GM21381 (cell line): ENCODE measurements around the gene CDR2.
"Not testable (repeated sequence)": the region's sequence is repeated elsewhere in the genome, so short reads cannot be mapped to it uniquely, and the experiment has no call there.

ENCODE experiments used
- ATAC-seq: cut with Tn5 transposase; IDR thresholded peaks from one replicate; pipeline ENCODE4 v1.9.1; 2021; ENCODE audit warnings: mild to moderate bottlenecking, moderate library complexity; ENCODE audit not compliant: unreplicated experiment

The CDR2 gene

GRCh38 chr16:22379656-22380055, 5.2 kb upstream of the CDR2 start:
- no peak for ATAC-seq

- no peak for ATAC-seq
These were observed 1.7 kb upstream of the CDR2 start for GRCh38 chr16:22375963-22376640.

DNA sequence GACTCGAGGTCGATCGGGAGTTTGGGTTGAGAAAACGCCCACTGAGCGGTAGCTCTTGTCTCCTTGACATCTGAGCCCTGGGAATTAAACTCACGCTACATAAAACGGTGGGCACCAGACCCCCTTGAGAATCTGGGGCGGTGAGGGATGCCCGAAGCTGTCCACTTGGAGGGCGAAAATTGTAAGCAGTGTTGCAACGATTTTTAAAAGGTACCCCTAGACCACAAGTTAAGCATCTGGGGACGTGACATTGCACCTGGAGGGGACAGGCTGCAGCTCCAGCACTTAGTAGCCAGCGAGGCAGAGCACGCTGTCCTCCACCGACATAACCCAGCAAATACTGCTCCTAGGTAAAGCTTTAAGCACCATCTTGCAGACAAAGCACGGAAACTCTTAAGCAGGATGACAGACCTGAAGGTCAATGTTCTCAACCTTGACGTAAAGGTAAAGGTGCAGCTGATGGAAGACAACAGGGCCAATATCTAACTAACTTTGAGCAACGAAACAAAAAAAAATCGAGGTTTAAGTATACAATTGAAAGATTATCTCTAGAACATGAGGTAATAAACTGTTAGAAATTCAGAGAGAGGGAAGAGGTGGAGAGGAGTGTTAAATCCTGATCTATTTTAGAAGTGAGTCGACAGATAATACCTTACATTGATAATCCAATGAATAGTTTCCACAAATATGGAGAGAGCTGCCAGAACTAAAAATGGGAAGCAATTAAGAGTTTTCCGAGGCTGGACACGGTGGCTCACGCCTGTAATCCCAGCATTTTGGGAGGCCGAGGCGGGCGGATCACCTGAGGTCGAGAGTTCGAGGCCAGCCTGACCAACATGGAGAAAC, 921 bp upstream of the CDR2 start:
- ATAC-seq: no peak

DNA sequence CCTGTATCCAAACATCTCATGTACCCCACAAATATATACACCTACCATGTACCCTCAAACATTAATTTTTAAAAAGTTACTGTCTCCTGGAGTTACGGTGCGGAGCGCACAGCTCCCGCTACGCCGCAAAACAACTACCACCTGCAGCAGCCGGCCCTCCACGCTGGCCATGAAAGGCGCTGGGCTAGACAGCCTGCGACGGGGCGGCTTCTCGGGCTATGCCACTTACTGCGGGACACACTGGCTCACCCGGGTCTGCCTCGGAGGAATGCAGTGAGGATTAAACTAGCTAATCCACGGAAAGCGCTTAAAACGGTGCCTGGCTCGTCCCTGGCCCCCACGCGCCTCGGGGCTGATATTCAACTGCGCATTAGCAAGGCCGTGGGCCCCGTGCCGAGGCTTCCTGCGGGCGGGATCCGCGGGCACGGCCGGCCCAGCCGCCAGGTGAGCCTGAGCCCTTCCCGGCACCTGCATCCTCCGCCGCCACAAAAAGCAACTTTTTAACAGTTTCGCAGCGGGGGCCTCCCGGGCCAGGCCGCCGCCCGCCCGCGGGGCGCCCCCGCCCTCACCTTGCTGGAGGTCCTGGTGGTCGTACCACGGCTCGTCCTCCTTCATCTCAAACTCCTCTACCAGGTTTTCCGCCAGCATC, 633 bp downstream of the CDR2 start:
- ATAC-seq: peak; percentile 19

DNA sequence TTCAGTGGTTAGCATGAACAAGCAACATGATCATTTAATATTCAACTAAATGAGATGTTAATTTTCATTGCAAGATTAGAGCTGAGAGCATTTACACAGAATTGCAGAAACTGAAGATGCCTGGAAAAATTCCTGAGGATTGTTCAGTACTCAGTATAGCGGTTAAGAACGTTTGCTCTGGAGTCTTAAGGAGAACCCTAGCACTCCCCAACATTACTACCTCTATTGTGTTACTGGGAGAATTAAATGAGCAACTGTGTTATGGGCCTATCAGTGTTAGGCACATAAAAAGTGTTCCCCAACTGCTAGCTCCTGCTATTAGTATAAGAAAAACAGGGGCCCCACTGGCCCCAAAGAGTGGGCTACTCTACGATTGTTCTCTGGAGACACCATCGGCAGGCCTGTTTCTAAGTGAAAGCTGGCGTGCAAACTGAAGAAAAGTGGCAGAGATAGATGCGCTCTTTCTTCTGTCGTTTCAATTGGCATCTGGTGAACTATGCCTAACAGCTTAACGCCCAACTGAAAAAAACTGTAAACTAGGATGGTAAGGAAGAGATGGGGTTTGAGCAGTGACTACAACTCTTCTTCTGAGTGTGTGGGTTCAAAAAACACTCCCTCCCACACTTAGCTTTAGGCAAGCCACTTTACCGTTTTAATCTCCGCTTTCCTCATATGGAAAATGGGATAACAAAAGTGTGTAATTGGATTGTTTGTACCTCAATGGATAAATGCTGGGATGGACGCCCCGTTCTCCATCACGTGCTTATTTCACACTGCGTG, 1.3 kb downstream of the CDR2 start:
- no peak for ATAC-seq

- ATAC-seq: no peak
These were observed 4.2 kb downstream of the CDR2 start for GRCh38 chr16:22370038-22370820.

- no peak for ATAC-seq
These were observed 5.1 kb downstream of the CDR2 start for GRCh38 chr16:22369221-22369811.

- ATAC-seq: not testable (repeated sequence)
These were observed 6.1 kb downstream of the CDR2 start for GRCh38 chr16:22368200-22368826.

GRCh38 chr16:22366889-22367288, 7.5 kb downstream of the CDR2 start:
- ATAC-seq: no peak

DNA sequence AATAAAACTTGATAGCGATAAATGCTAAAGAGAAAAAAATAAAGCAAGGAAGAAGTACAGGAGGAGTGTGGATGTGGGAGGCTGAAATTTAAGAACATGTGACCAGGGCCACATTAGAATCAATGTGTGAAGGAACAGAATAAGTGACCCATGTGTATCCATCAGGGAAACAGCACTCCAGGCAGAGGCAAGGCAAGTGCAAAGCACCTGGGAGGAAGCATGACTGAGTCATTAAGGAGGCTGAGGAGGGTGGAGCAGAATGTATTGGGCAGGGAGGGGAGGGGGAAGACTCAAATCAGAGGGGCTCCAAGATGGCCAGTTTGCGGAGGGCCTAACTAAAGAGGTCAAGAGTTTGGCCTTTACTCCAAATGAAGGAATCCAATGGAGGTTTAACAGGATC, 8.0 kb downstream of the CDR2 start:
- no peak for ATAC-seq

GRCh38 chr16:22364241-22364640, 10.2 kb downstream of the CDR2 start:
- no peak for ATAC-seq

- ATAC-seq: no peak
These were observed 13.3 kb downstream of the CDR2 start for GRCh38 chr16:22360963-22361659.

DNA sequence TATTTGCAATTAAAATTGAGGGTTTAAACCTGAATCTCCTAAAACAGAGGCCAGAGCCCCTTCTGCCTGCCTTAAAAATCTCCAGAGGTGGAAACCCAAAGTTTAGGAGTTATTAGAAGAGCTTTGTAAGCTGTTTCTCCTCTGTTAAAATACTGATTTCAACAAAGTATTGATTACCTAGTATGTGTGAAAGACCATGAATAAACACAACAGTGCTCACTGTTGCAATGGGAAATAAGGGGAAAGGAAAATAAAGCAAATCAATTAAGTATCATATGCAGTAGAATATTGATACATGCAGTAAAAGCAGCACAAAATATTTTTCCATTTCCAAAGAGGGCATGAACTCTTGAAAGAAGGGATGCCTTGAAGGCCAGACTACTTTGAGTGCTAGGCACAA, 14.7 kb downstream of the CDR2 start:
- no peak for ATAC-seq

- ATAC-seq: no peak
These were observed 16.4 kb downstream of the CDR2 start for GRCh38 chr16:22358000-22358399.

GRCh38 chr16:22357635-22357971, 16.8 kb downstream of the CDR2 start:
- ATAC-seq: no peak

- ATAC-seq: no peak
These were observed 17.3 kb downstream of the CDR2 start for GRCh38 chr16:22356930-22357634.

DNA sequence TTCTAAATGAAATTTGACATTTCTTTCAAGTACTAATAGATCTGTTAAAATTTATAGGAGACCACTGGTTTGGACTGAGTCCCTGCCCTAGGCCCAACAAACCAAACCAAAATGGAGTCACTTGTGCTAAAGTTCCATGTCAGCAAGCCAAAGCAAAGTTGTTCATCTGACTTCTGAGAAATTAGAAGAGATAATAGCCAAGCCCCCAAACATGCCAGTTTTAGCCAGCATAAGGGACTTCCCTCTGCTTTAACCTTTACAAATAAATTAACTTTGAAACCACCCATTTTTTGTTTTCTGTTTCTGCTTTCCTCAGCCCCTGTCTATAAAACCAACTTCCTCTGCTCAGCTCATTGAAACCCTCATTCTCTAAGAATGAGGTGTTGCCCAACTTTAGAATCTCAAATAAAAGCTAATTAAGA, 18.9 kb downstream of the CDR2 start:
- no peak for ATAC-seq

DNA sequence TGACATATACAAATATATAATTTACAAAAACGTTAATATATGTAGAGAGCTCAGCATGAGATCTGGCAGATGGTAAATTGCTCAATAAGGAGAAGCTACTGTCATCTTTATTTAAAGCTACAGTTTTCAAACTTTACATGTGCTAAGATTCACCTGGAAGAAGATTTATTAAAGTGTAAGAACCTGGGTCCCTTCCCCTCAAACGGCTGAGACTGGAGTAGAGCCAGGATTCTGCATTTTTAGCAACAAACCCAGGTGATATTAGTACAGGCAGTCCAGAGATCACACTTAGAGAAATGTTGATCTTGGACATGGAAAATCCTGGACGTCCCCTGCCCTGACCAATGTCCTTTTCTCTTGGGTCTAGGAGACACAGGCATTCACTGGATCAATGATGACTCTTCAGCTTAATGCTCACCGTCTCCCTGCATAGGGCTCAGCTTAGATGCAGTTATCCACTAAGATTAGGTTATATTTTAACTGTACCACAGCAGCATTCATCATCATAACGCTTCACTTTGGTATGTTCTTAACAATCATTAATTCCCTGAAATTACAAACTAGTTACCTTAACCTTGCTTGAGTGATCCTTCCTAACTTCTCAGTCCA, 20.4 kb downstream of the CDR2 start:
- ATAC-seq: no peak
